Measurements from ENCODE around the gene COBLL1. TPM values are rescaled to one million over a fixed set of nuclear protein-coding genes. Genes with fewer than 3 reads are reported as not detected.

Gene COBLL1
- total RNA-seq: 100 to 1,000 TPM in 1 of 2 donors, 10 to 100 TPM in 1; 16.3 to 114 TPM
- polyA plus RNA-seq: 10 to 100 TPM; 23.2 to 49.6 TPM

GRCh38 chr2:164841719-164842623 is at the start of gene COBLL1:
TSS of gene COBLL1 (minus strand) at chr2:164841823. CDS start at chr2:164841196, 627 bp downstream.
- TF ChIP-seq HNF4A (conservative IDR thresholded peaks at IDR 0.05): peak; percentile 3 to 16
- TF ChIP-seq EGR1 (IDR thresholded peaks at IDR 0.05; ENCODE audit: low read depth in 2 of 2): no peak
- TF ChIP-seq, protein P1, sequence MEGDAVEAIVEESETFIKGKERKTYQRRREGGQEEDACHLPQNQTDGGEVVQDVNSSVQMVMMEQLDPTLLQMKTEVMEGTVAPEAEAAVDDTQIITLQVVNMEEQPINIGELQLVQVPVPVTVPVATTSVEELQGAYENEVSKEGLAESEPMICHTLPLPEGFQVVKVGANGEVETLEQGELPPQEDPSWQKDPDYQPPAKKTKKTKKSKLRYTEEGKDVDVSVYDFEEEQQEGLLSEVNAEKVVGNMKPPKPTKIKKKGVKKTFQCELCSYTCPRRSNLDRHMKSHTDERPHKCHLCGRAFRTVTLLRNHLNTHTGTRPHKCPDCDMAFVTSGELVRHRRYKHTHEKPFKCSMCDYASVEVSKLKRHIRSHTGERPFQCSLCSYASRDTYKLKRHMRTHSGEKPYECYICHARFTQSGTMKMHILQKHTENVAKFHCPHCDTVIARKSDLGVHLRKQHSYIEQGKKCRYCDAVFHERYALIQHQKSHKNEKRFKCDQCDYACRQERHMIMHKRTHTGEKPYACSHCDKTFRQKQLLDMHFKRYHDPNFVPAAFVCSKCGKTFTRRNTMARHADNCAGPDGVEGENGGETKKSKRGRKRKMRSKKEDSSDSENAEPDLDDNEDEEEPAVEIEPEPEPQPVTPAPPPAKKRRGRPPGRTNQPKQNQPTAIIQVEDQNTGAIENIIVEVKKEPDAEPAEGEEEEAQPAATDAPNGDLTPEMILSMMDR (IDR thresholded peaks at IDR 0.05; ENCODE audit: low read depth, low read length, missing input control): peak; percentile 78
- no peak for TF ChIP-seq MAX (IDR thresholded peaks at IDR 0.05)
- peak; percentile 20 for TF ChIP-seq REST (IDR thresholded peaks at IDR 0.05)
- peak; percentile 50 for TF ChIP-seq YY1 (IDR thresholded peaks at IDR 0.05)
- TF ChIP-seq, protein P2, sequence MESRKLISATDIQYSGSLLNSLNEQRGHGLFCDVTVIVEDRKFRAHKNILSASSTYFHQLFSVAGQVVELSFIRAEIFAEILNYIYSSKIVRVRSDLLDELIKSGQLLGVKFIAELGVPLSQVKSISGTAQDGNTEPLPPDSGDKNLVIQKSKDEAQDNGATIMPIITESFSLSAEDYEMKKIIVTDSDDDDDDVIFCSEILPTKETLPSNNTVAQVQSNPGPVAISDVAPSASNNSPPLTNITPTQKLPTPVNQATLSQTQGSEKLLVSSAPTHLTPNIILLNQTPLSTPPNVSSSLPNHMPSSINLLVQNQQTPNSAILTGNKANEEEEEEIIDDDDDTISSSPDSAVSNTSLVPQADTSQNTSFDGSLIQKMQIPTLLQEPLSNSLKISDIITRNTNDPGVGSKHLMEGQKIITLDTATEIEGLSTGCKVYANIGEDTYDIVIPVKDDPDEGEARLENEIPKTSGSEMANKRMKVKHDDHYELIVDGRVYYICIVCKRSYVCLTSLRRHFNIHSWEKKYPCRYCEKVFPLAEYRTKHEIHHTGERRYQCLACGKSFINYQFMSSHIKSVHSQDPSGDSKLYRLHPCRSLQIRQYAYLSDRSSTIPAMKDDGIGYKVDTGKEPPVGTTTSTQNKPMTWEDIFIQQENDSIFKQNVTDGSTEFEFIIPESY (IDR thresholded peaks at IDR 0.05): no peak
- TF ChIP-seq TAF1 (conservative IDR thresholded peaks at IDR 0.05): peak; percentile 24
- TF ChIP-seq SP1 (IDR thresholded peaks at IDR 0.05): peak; percentile 50
- TF ChIP-seq FOXA2 (IDR thresholded peaks at IDR 0.05): no peak
- TF ChIP-seq RXRA (IDR thresholded peaks at IDR 0.05): peak in 1 of 2 donors; percentile 40
- no peak for TF ChIP-seq NR2F2 (IDR thresholded peaks at IDR 0.05)
- TF ChIP-seq, protein P3, sequence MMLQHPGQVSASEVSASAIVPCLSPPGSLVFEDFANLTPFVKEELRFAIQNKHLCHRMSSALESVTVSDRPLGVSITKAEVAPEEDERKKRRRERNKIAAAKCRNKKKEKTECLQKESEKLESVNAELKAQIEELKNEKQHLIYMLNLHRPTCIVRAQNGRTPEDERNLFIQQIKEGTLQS (IDR thresholded peaks at IDR 0.05): no peak
- no peak for TF ChIP-seq JUND (IDR thresholded peaks at IDR 0.05)
- no peak for TF ChIP-seq GABPA (IDR thresholded peaks at IDR 0.05 in 1 of 2, conservative IDR thresholded peaks at IDR 0.05 in 1 of 2)
- peak; percentile 74 to 86 for TF ChIP-seq RAD21 (IDR thresholded peaks at IDR 0.05)
- no peak for TF ChIP-seq FOXA1 (IDR thresholded peaks at IDR 0.05)
- TF ChIP-seq HNF4G (IDR thresholded peaks at IDR 0.05): no peak
- Histone ChIP-seq H3K27me3 (ENCODE audit: control insufficient read depth in 4 of 4, insufficient read depth in 4 of 4, low read length in 3 of 4) (no peaks in the 10 kb centered on the region), H3K4me3 (ENCODE audit: low read depth in 1 of 3, low read length in 3 of 3) (peak within 1 kb of the TSS; percentile 79 to 95 (median 80)), H3K9me3 (ENCODE audit: control insufficient read depth in 4 of 4, low read length in 3 of 4) (no peaks in the 10 kb centered on the region), H3K4me1 (ENCODE audit: control insufficient read depth in 4 of 4, insufficient read depth in 4 of 4, low read length in 3 of 4) (peaks cover 0 to 20% (median 19%) of the 10 kb centered on the region in 4 donors), H3K9ac (ENCODE audit: low read depth in 1 of 2, low read length in 2 of 2) (peak within 1 kb of the TSS; percentile 89 to 93), H3K27ac (ENCODE audit: low read depth in 1 of 2, low read length in 2 of 2) (peak within 1 kb of the TSS; percentile 91 to 97), H3K36me3 (ENCODE audit: control insufficient read depth in 4 of 4, insufficient read depth in 3 of 4, low read depth in 1 of 4, low read length in 3 of 4) (no peaks in the 10 kb centered on the region)
- DNase-seq (ENCODE audit: low spot score): peak; percentile 84
- under 1% methylated on average over 57 of the region's 57 CpGs for WGBS
